DND-41 (cell line): ENCODE measurements around the gene FLT3.

Experiments used
- ATAC-seq: fragments of 200-7000 bp; cut with Tn5 transposase; 3 replicates; pipeline ENCODE4 v1.9.1; 2021; ENCODE audit warnings: low read depth; ENCODE audit not compliant: insufficient read depth
- DNase-seq: peaks from one replicate; pipeline ENCODE4 v3.0.0-alpha.2; 2020
- H2AFZ ChIP-seq: 2 replicates; pipeline ENCODE4 v1.6.0; 2012; ENCODE audit warnings: low read depth, low read length
- H3K27ac ChIP-seq: 2 replicates; pipeline ENCODE4 v1.5.1; 2012; ENCODE audit warnings: low read length, inconsistent platforms
- H3K27me3 ChIP-seq: fragments of 200-600 bp; sonication (generic); 2 replicates; pipeline ENCODE4 v1.6.0; 2012; ENCODE audit warnings: low read length, mild to moderate bottlenecking, inconsistent platforms; ENCODE audit not compliant: insufficient read depth, poor library complexity
- H3K36me3 ChIP-seq: 2 replicates; pipeline ENCODE4 v1.5.1; 2012; ENCODE audit warnings: low read length, inconsistent platforms; ENCODE audit not compliant: insufficient read depth
- H3K4me1 ChIP-seq: 2 replicates; pipeline ENCODE4 v1.5.1; 2012; ENCODE audit warnings: mild to moderate bottlenecking, low read length; ENCODE audit not compliant: insufficient read depth
- H3K4me2 ChIP-seq: 2 replicates; pipeline ENCODE4 v1.6.0; 2012; ENCODE audit warnings: mild to moderate bottlenecking, moderate library complexity, low read length, inconsistent platforms; ENCODE audit not compliant: insufficient read depth
- H3K4me3 ChIP-seq, 2 experiments: fragments of 200-600 bp in 1 of 2; shearing (Covaris generic) in 1 of 2; 2 replicates each; pipeline ENCODE4 v1.5.1; 2012 to 2016; ENCODE audit warnings: inconsistent platforms in 2 of 2, low read length in 2 of 2, mild to moderate bottlenecking in 2 of 2, low read depth in 1 of 2, moderate library complexity in 1 of 2
- H3K79me2 ChIP-seq: 2 replicates; pipeline ENCODE4 v1.6.0; 2012; ENCODE audit warnings: low read length, inconsistent platforms; ENCODE audit not compliant: insufficient read depth
- H3K9ac ChIP-seq: 2 replicates; pipeline ENCODE4 v1.6.0; 2012; ENCODE audit warnings: low read depth, mild to moderate bottlenecking, inconsistent platforms, low read length, moderate library complexity
- H3K9me3 ChIP-seq: 2 replicates; pipeline ENCODE4 v1.5.1; 2012; ENCODE audit warnings: low read length, moderate library complexity, mild to moderate bottlenecking, inconsistent platforms; ENCODE audit not compliant: insufficient read depth, severe bottlenecking
- H4K20me1 ChIP-seq: 2 replicates; pipeline ENCODE4 v1.6.0; 2012; ENCODE audit warnings: low read length; ENCODE audit not compliant: insufficient read depth
- EZH2 ChIP-seq: IDR thresholded peaks from 3 replicates; pipeline ENCODE4 v1.6.1; 2012; ENCODE audit warnings: borderline replicate concordance, low read depth, mild to moderate bottlenecking, moderate library complexity, low read length, inconsistent platforms; ENCODE audit not compliant: severe bottlenecking
- TF ChIP-seq, protein P1 (sequence below): IDR thresholded peaks from 2 replicates; pipeline ENCODE4 v1.5.1; 2012; ENCODE audit warnings: borderline replicate concordance, low read length, moderate library complexity, mild to moderate bottlenecking; ENCODE audit not compliant: poor library complexity, severe bottlenecking; ENCODE audit errors: extremely low read depth

The FLT3 gene

DNA sequence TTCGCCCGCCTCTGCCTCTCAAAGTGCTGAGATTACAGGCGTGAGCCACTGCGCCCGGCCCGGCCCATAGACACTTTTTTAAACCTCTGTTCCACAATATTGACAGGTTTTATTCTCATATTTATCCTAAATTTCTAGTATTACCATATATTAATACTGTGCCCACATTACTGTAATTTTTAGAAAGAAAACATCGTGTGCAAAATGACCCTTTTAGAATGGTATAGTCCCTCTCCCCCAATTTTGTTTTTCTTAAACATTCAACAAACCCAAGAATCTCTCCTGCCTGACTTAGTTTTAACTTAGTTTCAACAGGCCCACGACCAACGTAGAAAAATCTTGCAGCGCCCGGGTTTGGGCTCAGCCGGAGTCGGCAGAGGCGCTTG, 140.4 kb downstream of the FLT3 start:
- Histone ChIP-seq H3K79me2 (no peaks in the 10 kb centered on the region), H3K27ac (no peak overlapping the region), H3K27me3 (peaks cover 13% of the 10 kb centered on the region), H3K9me3 (no peaks in the 10 kb centered on the region), H3K4me2 (no peak overlapping the region), H4K20me1 (no peaks in the 10 kb centered on the region), H2AFZ (no peak overlapping the region), H3K4me3 (no peak overlapping the region), H3K4me1 (no peaks in the 10 kb centered on the region), H3K9ac (no peak overlapping the region), H3K36me3 (no peaks in the 10 kb centered on the region)
- TF ChIP-seq, protein P1, sequence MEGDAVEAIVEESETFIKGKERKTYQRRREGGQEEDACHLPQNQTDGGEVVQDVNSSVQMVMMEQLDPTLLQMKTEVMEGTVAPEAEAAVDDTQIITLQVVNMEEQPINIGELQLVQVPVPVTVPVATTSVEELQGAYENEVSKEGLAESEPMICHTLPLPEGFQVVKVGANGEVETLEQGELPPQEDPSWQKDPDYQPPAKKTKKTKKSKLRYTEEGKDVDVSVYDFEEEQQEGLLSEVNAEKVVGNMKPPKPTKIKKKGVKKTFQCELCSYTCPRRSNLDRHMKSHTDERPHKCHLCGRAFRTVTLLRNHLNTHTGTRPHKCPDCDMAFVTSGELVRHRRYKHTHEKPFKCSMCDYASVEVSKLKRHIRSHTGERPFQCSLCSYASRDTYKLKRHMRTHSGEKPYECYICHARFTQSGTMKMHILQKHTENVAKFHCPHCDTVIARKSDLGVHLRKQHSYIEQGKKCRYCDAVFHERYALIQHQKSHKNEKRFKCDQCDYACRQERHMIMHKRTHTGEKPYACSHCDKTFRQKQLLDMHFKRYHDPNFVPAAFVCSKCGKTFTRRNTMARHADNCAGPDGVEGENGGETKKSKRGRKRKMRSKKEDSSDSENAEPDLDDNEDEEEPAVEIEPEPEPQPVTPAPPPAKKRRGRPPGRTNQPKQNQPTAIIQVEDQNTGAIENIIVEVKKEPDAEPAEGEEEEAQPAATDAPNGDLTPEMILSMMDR, result no peak
- no peak for DNase-seq
- ATAC-seq, result no peak

DNA sequence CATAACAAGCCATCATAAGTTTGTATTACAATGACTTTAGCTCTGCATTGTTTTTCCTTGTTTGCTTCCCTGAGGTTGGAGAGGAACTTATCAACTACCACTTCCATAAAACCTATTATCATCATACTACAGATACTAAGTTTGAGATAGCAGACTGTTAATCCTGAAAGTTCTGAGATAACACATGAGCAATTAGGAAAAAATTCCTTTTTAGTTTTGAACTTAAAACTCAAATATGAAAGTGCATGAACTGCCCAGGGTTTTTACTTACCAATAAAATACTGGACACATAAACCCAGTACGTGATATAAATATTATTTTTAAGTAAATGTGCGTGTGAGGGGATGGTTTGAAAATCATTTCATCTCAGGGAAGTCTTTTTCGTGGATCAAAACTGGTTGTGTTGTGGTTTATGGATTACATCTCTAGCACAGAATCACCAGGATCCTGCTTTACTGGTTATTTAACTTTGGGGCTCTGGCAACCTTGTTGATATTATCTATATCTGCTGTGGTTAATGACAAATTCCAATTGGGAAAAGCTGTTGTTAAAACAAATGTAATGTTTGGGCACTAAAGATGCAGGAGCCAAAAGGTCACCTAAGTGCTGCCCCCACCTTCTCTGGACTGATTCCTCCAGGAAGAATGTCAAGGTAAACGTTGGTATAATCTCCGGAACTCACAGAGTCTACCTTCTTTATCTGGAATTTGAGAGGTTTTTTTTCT, 143.6 kb downstream of the FLT3 start:
- Histone ChIP-seq H3K9ac (no peak overlapping the region), H3K27me3 (peaks cover 21% of the 10 kb centered on the region), H4K20me1 (no peaks in the 10 kb centered on the region), H3K27ac (no peak overlapping the region), H3K4me3 (no peak overlapping the region), H2AFZ (no peak overlapping the region), H3K79me2 (no peaks in the 10 kb centered on the region), H3K9me3 (no peaks in the 10 kb centered on the region), H3K36me3 (no peaks in the 10 kb centered on the region), H3K4me1 (peaks cover 12% of the 10 kb centered on the region), H3K4me2 (no peak overlapping the region)
- DNase-seq (no peak), ATAC-seq (no peak)
- TF ChIP-seq EZH2, result no peak
- TF ChIP-seq, protein P1, result no peak

DNA sequence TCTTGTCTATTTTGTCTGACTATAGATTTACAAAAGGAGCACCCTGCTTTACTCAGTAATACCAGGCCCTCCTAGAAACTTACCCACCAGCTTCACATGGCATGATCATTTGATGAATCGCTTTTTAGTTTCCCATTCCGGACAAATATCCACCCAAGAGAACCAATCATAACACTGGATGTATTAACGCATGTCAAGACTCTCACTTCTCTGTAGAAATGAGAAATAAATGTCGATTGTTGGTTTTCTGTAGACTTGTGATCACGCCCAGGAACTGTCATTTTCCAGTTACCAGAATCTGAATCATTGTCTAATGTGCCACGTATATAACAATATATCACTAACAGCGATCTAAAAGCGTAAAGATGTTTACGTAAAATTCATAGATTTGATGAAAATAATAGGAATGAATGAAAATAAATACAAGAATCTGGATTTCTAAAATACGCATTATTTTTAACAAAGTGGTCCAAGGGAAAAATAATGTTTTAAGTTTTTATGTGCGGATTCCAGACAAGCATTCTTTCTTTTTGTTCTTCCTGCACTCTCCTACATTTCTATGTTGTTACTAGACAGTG, 145.3 kb downstream of the FLT3 start:
- Histone ChIP-seq H2AFZ (no peak overlapping the region), H3K4me2 (no peak overlapping the region), H3K9me3 (no peaks in the 10 kb centered on the region), H3K4me1 (peaks cover 12% of the 10 kb centered on the region), H3K9ac (no peak overlapping the region), H3K36me3 (no peaks in the 10 kb centered on the region), H4K20me1 (no peaks in the 10 kb centered on the region), H3K79me2 (no peaks in the 10 kb centered on the region), H3K27me3 (peaks cover 14% of the 10 kb centered on the region), H3K27ac (no peak overlapping the region), H3K4me3 (no peak overlapping the region)
- DNase-seq (no peak), ATAC-seq (no peak)
- TF ChIP-seq, protein P1, result no peak
- TF ChIP-seq EZH2, result no peak
